Left lobe of liver (tissue), 2 donors: ENCODE results near the gene GSN. TPM values are rescaled to one million over a fixed set of nuclear protein-coding genes. Genes with fewer than 3 reads are reported as not detected.
A peak's percentile ranks its signal among the peaks of the same experiment; 100 is the strongest.

Experiments used
- ATAC-seq: fragments of 200-7000 bp; cut with Tn5 transposase; one replicate; pipeline ENCODE4 v1.9.1; 2020; ENCODE audit warnings: mild to moderate bottlenecking, moderate library complexity
- DNase-seq: peaks from one replicate; pipeline ENCODE4 v3.0.0-alpha.2; 2020; ENCODE audit warnings: low spot score
- total RNA-seq: library from RNA; stranded (reverse); gene quantifications from one replicate; pipeline ENCODE4 v1.2.1, GENCODE V29; 2021
- donor health status: DM: no; HTN: no; CAD: no; lungs with moderate emphysema.
- donor health status: DM: no; HTN: yes; CAD: no.

Gene GSN
- total RNA-seq, 1 donor from 2014 or later: 30.8 TPM

- no peak for DNase-seq
- ATAC-seq: no peak
Observed at GRCh38 chr9:121318631-121319382, 50.8 kb downstream of the GSN start.

GRCh38 chr9:121319383-121319780 is 51.4 kb downstream of the GSN start:
- no peak for ATAC-seq

GRCh38 chr9:121321016-121321503 is 53.1 kb downstream of the GSN start:
- no peak for DNase-seq
- ATAC-seq: no peak

More at GRCh38 chr9:121319383-121319780, 51.4 kb downstream of the GSN start:
- no peak for DNase-seq

- DNase-seq (no peak), ATAC-seq (peak; percentile 40)
Observed at GRCh38 chr9:121322037-121322736, 54.2 kb downstream of the GSN start.

GRCh38 chr9:121322737-121323448 is 54.9 kb downstream of the GSN start:
- no peak for DNase-seq
- no peak for ATAC-seq

- ATAC-seq (no peak), DNase-seq (no peak)
Observed at GRCh38 chr9:121323449-121324151, 55.6 kb downstream of the GSN start.

GRCh38 chr9:121324316-121324715 is 56.4 kb downstream of the GSN start:
- ATAC-seq: no peak
- DNase-seq: no peak

- no peak for DNase-seq
- ATAC-seq: no peak
Observed at GRCh38 chr9:121324755-121325154, 56.8 kb downstream of the GSN start.

GRCh38 chr9:121325387-121325786 is 57.4 kb downstream of the GSN start:
- DNase-seq (no peak), ATAC-seq (no peak)

- ATAC-seq (peak; percentile 73), DNase-seq (peak; percentile 86)
Observed at GRCh38 chr9:121326130-121326838, 58.3 kb downstream of the GSN start.

GRCh38 chr9:121326901-121327613 is 59.1 kb downstream of the GSN start:
- DNase-seq (no peak), ATAC-seq (peak; percentile 43)

GRCh38 chr9:121328476-121328875 is 60.5 kb downstream of the GSN start:
- ATAC-seq (no peak), DNase-seq (no peak)

GRCh38 chr9:121328876-121329681 is 61.1 kb downstream of the GSN start:
- ATAC-seq (no peak), DNase-seq (no peak)

- DNase-seq: no peak
- ATAC-seq: no peak
Observed at GRCh38 chr9:121331549-121331948, 63.6 kb downstream of the GSN start.

- DNase-seq: no peak
Observed at GRCh38 chr9:121331992-121332685, 64.2 kb downstream of the GSN start.

GRCh38 chr9:121333950-121334773 is 66.2 kb downstream of the GSN start:
- ATAC-seq (no peak), DNase-seq (no peak)

More at GRCh38 chr9:121331992-121332685, 64.2 kb downstream of the GSN start:
- ATAC-seq: peak; percentile 38

GRCh38 chr9:121336665-121337064 is 68.7 kb downstream of the GSN start:
- no peak for DNase-seq
- ATAC-seq: no peak
